AG08395 (cell line): ENCODE measurements around the gene MXRA8.
A peak's percentile ranks its signal among the peaks of the same experiment; 100 is the strongest.

ENCODE experiments used
- DNase-seq: peaks from one replicate; pipeline ENCODE4 v3.0.0; 2012; ENCODE audit warnings: mixed read lengths, low spot score

Gene MXRA8

GRCh38 chr1:1349256-1350012 is 8.9 kb downstream of the MXRA8 start, which contains the start of gene DVL1:
DVL1 (minus strand) TSS chr1:1349418; CDS start chr1:1349065, 353 bp downstream.
- peak; percentile 83 for DNase-seq

DNA sequence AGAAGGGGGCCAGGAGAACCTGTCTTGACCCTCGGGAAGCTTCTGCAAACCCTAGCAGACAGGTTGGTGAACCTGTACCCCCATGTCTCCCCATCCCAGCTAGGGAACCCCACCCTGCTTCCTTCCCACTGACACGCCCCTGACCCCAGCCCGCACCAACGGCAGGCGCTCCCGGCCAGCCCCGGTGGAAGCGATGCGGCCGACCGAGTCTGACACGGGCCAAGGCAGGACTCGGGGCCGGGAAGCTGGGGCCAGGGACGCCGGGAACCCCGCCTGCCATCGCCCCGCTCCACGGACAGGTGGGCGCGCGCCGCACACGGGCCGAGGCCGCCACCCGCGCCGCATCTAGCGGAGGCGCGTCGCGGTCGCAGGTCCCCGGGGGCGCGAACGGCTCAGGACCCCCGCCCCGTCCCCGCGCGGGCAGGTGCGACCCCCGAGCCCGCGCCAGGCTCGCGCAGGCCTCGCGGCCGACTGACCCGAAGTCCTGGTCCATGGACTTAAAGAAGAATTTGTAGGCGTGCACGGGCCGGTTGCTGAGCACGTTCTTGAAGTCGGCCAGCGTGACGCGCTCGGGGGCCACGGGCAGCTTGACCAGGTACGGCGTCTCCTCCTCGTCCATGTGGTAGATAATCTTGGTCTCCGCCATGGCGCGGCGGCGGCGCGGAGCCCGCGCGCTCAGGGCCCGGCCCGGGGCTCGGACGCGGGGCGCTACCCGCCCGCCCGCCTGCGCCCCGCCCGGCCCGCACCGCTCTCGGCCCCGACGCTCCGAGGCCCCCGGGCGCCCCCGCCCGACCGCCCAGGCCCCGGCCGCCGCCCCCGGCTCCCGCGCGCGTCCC is 9.7 kb downstream of the MXRA8 start:
- no peak for DNase-seq

GRCh38 chr1:1347663-1348419 is 10.5 kb downstream of the MXRA8 start:
- DNase-seq = peak; percentile 39

- DNase-seq = no peak
Measured at GRCh38 chr1:1347026-1347595, 11.2 kb downstream of the MXRA8 start.

DNA sequence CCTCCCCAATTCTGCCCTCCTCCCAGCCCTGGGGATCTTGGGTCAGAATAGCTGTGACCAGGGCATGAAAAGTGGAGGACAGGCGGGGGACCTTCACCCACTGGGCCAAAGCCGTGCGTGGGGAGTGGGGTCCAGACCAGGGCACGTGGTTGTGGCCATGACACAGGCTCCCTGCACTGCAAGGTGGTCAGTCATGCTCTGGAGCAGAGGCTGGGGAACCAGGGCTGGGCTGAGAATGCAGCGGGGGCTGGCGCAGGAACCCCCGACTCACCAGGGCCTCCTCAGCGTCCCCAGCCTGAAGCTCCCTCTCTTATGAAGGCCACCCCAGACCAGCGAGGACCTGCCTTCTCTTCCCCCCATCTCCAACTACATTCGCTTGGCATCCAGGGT is 11.9 kb downstream of the MXRA8 start:
- no peak for DNase-seq

DNA sequence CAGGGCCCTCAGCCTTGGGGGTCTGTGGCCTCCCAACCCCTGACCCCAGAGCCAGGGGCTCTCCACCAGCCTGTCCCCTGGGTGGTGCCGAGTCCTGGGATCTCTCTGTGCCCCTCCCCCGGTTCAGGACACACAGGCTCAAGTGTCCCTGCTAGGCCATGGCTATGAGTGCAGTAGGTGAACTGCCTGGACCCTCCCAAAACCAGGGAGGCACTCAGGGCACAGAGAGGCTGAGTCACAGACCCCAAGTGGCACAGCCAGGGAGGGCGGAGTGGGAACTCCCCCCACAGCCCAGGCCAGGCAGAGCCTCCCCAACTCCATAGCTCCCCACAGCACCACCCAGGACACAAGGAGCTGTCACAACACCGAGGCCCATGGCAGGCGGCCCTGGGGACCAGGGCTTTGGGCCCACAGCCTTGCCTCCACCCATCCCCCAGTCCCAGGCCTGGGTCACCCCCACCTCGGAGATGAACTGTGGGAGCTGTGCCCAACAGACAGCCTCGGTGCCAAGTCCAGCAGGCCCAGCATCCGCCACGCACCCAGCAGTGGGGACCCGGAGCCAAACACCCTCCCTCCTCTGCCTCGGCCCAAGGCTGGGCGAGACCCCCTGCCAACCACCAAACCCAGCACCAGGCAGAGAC is 12.4 kb downstream of the MXRA8 start:
- no peak for DNase-seq

GRCh38 chr1:1345384-1345783 is 13.0 kb downstream of the MXRA8 start:
- DNase-seq = no peak

DNA sequence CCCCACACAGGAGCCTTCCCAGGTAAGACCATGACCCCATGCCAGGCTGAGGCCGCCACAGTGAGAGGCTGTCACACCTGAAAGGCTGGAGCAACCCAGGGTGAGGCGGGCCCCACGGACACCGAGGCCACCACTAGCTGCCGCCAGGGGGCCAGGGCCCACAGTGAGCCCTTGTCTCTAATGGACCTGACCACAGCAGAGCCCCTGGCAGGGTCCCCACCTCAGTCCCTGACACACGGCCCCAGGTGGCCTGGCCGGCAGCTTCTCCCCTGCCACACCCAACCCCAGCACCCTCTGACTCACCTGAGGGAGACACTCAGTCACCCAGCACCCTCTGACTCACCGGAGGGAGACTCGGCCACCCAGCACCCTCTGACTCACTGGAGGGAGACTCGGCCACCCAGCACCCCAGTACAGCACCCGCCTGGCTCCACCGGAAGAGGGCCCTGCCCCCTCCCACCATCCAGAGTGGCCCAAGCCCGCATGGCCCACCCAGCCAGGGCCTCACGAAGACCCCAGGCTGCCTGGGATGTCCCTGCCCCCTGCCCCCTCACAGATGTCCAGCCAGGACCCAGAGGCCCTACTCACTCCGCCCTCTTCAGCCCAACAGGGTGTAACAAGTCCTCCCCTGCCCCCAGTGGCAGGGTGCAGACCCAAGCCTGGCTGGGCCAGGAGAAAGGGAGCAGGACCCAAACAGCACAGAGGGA is 13.5 kb downstream of the MXRA8 start:
- DNase-seq = peak; percentile 52

GRCh38 chr1:1343811-1344421 is 14.4 kb downstream of the MXRA8 start:
- no peak for DNase-seq

DNA sequence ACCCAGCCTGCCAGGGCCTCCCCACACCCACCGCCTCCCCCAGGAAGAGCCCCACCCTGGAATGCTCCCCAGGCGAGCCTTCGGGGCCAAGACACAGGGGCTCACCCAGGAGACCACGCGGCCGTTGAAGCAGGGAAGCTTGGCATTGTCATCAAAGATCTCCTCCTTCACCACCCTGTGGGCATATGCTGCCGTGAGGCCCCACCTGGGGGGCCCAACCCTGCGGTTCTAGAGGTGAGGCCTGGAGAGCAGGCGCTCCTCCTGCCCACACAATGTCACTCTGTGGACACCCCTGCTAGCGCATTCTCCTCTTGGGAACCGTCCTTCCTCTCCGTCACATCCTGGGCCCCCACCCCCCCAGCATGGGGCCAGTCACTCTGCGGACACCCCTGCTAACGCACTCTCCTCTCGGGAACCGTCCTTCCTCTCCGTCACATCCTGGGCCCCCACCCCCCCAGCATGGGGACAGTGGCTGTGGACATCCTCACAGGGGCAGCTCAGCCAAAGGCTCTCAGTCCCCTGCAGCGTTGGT is 15.7 kb downstream of the MXRA8 start:
- no peak for DNase-seq

DNA sequence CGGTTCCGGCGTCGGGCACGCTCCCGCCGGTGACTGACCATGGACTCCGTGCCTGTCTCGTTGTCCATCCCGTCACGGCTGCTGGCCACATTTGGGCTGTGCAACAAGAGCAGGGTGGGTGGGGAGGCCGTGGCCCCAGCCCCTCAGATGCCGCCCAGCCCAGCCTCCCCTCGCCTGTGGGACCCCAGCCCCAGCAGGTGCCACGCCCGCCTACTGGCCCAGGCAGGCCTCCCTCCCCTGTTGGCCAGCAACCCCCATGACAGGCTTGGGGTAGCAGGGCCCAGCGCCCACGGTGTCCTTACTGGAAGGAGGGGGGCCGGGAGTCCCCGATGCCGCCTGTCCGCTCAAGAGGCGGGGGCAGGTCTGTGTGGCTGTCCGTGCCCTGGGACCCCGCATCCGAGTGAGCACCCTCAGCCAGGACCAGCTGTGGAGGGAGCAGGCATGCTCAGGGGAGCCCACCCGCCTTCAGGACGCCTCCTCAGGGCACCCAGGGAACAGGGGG is 16.2 kb downstream of the MXRA8 start:
- DNase-seq = no peak

DNA sequence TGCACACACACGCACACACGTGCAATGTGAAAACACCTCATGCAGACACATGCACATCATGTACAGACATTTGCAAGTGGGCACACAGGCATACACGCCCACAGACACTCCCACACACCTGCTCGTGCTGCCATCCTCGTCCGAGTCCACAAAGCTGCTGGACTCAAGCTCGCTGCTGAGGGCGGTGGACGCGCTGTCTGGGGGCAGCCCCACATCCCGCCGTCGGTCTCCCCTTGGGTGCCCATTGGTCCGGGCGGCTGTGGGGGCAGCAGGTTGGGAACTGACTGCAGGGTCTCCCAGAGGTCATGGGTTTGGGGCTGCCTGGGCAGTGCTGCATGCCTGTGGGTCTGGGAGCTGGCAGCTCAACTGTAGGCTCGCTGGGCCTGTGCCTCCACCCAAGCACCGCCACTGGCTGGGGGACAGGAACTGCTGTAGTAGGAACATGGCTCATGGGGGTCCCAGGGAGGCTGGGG is 16.8 kb downstream of the MXRA8 start:
- DNase-seq = no peak

- no peak for DNase-seq
Measured at GRCh38 chr1:1340791-1341548, 17.4 kb downstream of the MXRA8 start.

- no peak for DNase-seq
Measured at GRCh38 chr1:1340185-1340584, 18.2 kb downstream of the MXRA8 start.

GRCh38 chr1:1338278-1338677 is 20.1 kb downstream of the MXRA8 start:
- no peak for DNase-seq

GRCh38 chr1:1337793-1338147 is 20.6 kb downstream of the MXRA8 start:
- DNase-seq = no peak

GRCh38 chr1:1336931-1337792 is 21.2 kb downstream of the MXRA8 start:
- DNase-seq = no peak

GRCh38 chr1:1336446-1336845 is 21.9 kb downstream of the MXRA8 start:
- DNase-seq = no peak
